Activated CD4-positive, CD25-positive, alpha-beta regulatory T cell (primary cell): ENCODE measurements around the gene SLC14A1.
A peak's percentile ranks its signal among the peaks of the same experiment; 100 is the strongest.

Experiments used
- DNase-seq, 4 experiments: peaks; one replicate each; lab custom pipeline; 2025; lab: John Stamatoyannopoulos, UW

Gene SLC14A1

GRCh38 chr18:45723567-45724355 lies at the start of gene SLC14A1:
Gene SLC14A1 (plus strand): TSS chr18:45724181. CDS start chr18:45730321, 6,140 bp downstream.
- no peak for DNase-seq

- DNase-seq, result no peak
Measured at GRCh38 chr18:45677276-45677807, 46.6 kb upstream of the SLC14A1 start.

- no peak for DNase-seq
Measured at GRCh38 chr18:45678441-45678840, 45.5 kb upstream of the SLC14A1 start.

GRCh38 chr18:45678850-45679249 lies 45.1 kb upstream of the SLC14A1 start:
- DNase-seq, result no peak

GRCh38 chr18:45680066-45680690 lies 43.8 kb upstream of the SLC14A1 start:
- no peak for DNase-seq

- DNase-seq, result no peak
Measured at GRCh38 chr18:45682181-45682580, 41.8 kb upstream of the SLC14A1 start.

- DNase-seq, result no peak
Measured at GRCh38 chr18:45684341-45685115, 39.5 kb upstream of the SLC14A1 start.

GRCh38 chr18:45686891-45687611 lies 36.9 kb upstream of the SLC14A1 start:
- peak in 3 of 4 experiments; percentile 9 to 24 (median 15) for DNase-seq

- peak in 1 of 4 experiments; percentile 18 for DNase-seq
Measured at GRCh38 chr18:45687621-45688020, 36.4 kb upstream of the SLC14A1 start.

- no peak for DNase-seq
Measured at GRCh38 chr18:45688113-45688512, 35.9 kb upstream of the SLC14A1 start.

- DNase-seq, result peak; percentile 14 to 56 (median 38)
Measured at GRCh38 chr18:45688833-45689232, 35.1 kb upstream of the SLC14A1 start.

- no peak for DNase-seq
Measured at GRCh38 chr18:45689396-45689795, 34.6 kb upstream of the SLC14A1 start.

- peak; percentile 44 to 68 (median 52) for DNase-seq
Measured at GRCh38 chr18:45690975-45691815, 32.8 kb upstream of the SLC14A1 start.

- no peak for DNase-seq
Measured at GRCh38 chr18:45691816-45692179, 32.2 kb upstream of the SLC14A1 start.

- DNase-seq, result no peak
Measured at GRCh38 chr18:45702708-45703265, 21.2 kb upstream of the SLC14A1 start.

- no peak for DNase-seq
Measured at GRCh38 chr18:45708831-45709230, 15.2 kb upstream of the SLC14A1 start.

- DNase-seq, result no peak
Measured at GRCh38 chr18:45712061-45712460, 11.9 kb upstream of the SLC14A1 start.

GRCh38 chr18:45713239-45713638 lies 10.7 kb upstream of the SLC14A1 start:
- DNase-seq, result no peak

GRCh38 chr18:45715212-45715780 lies 8.7 kb upstream of the SLC14A1 start:
- DNase-seq, result no peak

- DNase-seq, result no peak
Measured at GRCh38 chr18:45719106-45719505, 4.9 kb upstream of the SLC14A1 start.
